Uterus (tissue), 2 donors: ENCODE data around the gene LGSN.
"Not testable (repeated sequence)": the region's sequence is repeated elsewhere in the genome, so short reads cannot be mapped to it uniquely, and the experiment has no call there.

Source experiments
- CTCF ChIP-seq, 4 experiments: fragments of 200-600 bp in 2 of 4; fragments of 450-650 bp in 2 of 4; sonication (generic) in 2 of 4; IDR thresholded peaks; one replicate each; pipeline ENCODE4 v1.5.1; 2016 to 2019; ENCODE audit warnings: antibody characterized with exemption in 4 of 4, mild to moderate bottlenecking in 2 of 4, moderate library complexity in 1 of 4
- POLR2A ChIP-seq, 2 donors: fragments of 450-650 bp; IDR thresholded peaks; one replicate each; pipeline ENCODE4 v1.6.1; 2016; ENCODE audit warnings: antibody characterized with exemption in 2 of 2, mild to moderate bottlenecking in 1 of 2, moderate library complexity in 1 of 2

- TF ChIP-seq CTCF, POLR2A (IDR thresholded peaks at IDR 0.05): not testable (repeated sequence)
Observed at GRCh38 chr6:63362500-63363120, 42.8 kb upstream of the LGSN start.
